HEK293 (cell line): ENCODE measurements around the gene BCL2.

Source experiments
- BCL11B ChIP-seq: fragments of 450-650 bp; formaldehyde crosslinking; IDR thresholded peaks from 2 replicates; pipeline ENCODE4 v1.5.1; 2016; ENCODE audit warnings: low read depth, missing biosample characterization, missing genetic modification characterization
- FEZF1 ChIP-seq: fragments of 450-650 bp; formaldehyde crosslinking; IDR thresholded peaks from 2 replicates; pipeline ENCODE4 v1.5.1; 2016; ENCODE audit warnings: missing biosample characterization, missing genetic modification characterization
- GLI4 ChIP-seq: fragments of 450-650 bp; formaldehyde crosslinking; IDR thresholded peaks from 2 replicates; pipeline ENCODE4 v1.5.1; 2016; ENCODE audit warnings: missing biosample characterization, missing genetic modification characterization
- KLF16 ChIP-seq: fragments of 450-650 bp; formaldehyde crosslinking; IDR thresholded peaks from 2 replicates; pipeline ENCODE4 v1.5.1; 2017; ENCODE audit warnings: missing biosample characterization, missing genetic modification characterization
- MZF1 ChIP-seq: fragments of 450-650 bp; formaldehyde crosslinking; IDR thresholded peaks from 2 replicates; pipeline ENCODE4 v1.5.1; 2017; ENCODE audit warnings: missing biosample characterization, missing genetic modification characterization, borderline replicate concordance
- OVOL3 ChIP-seq: fragments of 450-650 bp; formaldehyde crosslinking; IDR thresholded peaks from 2 replicates; pipeline ENCODE4 v1.5.1; 2016; ENCODE audit warnings: missing biosample characterization, missing genetic modification characterization
- PRDM1 ChIP-seq: fragments of 450-650 bp; formaldehyde crosslinking; IDR thresholded peaks from 2 replicates; pipeline ENCODE4; 2016; ENCODE audit warnings: missing biosample characterization, missing genetic modification characterization
- SCRT1 ChIP-seq: fragments of 450-650 bp; formaldehyde crosslinking; IDR thresholded peaks from 2 replicates; pipeline ENCODE4 v1.5.1; 2016; ENCODE audit warnings: missing biosample characterization, missing genetic modification characterization, borderline replicate concordance
- SCRT2 ChIP-seq: fragments of 450-650 bp; formaldehyde crosslinking; IDR thresholded peaks from 2 replicates; pipeline ENCODE4 v1.5.1; 2016; ENCODE audit warnings: missing biosample characterization, missing genetic modification characterization
- SETDB1 ChIP-seq: IDR thresholded peaks from one replicate; pipeline ENCODE4 v1.6.1; 2017; ENCODE audit warnings: mild to moderate bottlenecking, low read length, moderate library complexity, mixed read lengths; ENCODE audit not compliant: insufficient read length
- TCF7L2 ChIP-seq: IDR thresholded peaks from 2 replicates; pipeline ENCODE4 v1.6.1; 2011; ENCODE audit warnings: low read depth, mild to moderate bottlenecking, inconsistent platforms, low read length, moderate library complexity, borderline replicate concordance
- ZBTB48 ChIP-seq: fragments of 450-650 bp; formaldehyde crosslinking; IDR thresholded peaks from 2 replicates; pipeline ENCODE4 v1.5.1; 2016; ENCODE audit warnings: missing biosample characterization, missing genetic modification characterization
- ZBTB7A ChIP-seq: fragments of 450-650 bp; formaldehyde crosslinking; IDR thresholded peaks from 2 replicates; pipeline ENCODE4 v1.5.1; 2016; ENCODE audit warnings: low read depth, missing biosample characterization, missing genetic modification characterization
- ZNF140 ChIP-seq: fragments of 450-650 bp; formaldehyde crosslinking; IDR thresholded peaks from 2 replicates; pipeline ENCODE4 v1.5.1; 2016; ENCODE audit warnings: missing biosample characterization, missing genetic modification characterization
- ZNF155 ChIP-seq: fragments of 450-650 bp; formaldehyde crosslinking; IDR thresholded peaks from 2 replicates; pipeline ENCODE4 v1.5.1; 2016; ENCODE audit warnings: missing biosample characterization, missing genetic modification characterization
- ZNF157 ChIP-seq: fragments of 450-650 bp; formaldehyde crosslinking; IDR thresholded peaks from 2 replicates; pipeline ENCODE4 v1.5.1; 2016; ENCODE audit warnings: missing biosample characterization, missing genetic modification characterization
- ZNF184 ChIP-seq: fragments of 450-650 bp; IDR thresholded peaks from 2 replicates; pipeline ENCODE4 v1.5.1; 2018; ENCODE audit warnings: missing biosample characterization, mild to moderate bottlenecking, missing genetic modification characterization
- ZNF2 ChIP-seq: fragments of 450-650 bp; formaldehyde crosslinking; IDR thresholded peaks from 2 replicates; pipeline ENCODE4 v1.5.1; 2016; ENCODE audit warnings: missing biosample characterization, missing genetic modification characterization
- ZNF324 ChIP-seq: fragments of 450-650 bp; formaldehyde crosslinking; IDR thresholded peaks from 2 replicates; pipeline ENCODE4 v1.5.1; 2016; ENCODE audit warnings: missing biosample characterization, missing genetic modification characterization
- ZNF335 ChIP-seq: fragments of 450-650 bp; formaldehyde crosslinking; conservative IDR thresholded peaks from 2 replicates; pipeline ENCODE4 v1.5.1; 2016; ENCODE audit warnings: missing biosample characterization, missing genetic modification characterization
- ZNF350 ChIP-seq: fragments of 450-650 bp; formaldehyde crosslinking; IDR thresholded peaks from 2 replicates; pipeline ENCODE4 v1.5.0; 2017; ENCODE audit warnings: missing biosample characterization, mild to moderate bottlenecking, missing genetic modification characterization
- ZNF391 ChIP-seq: fragments of 450-650 bp; formaldehyde crosslinking; IDR thresholded peaks from 2 replicates; pipeline ENCODE4 v1.5.1; 2016; ENCODE audit warnings: low read depth, missing biosample characterization, missing genetic modification characterization, borderline replicate concordance
- ZNF530 ChIP-seq: fragments of 450-650 bp; formaldehyde crosslinking; IDR thresholded peaks from 2 replicates; pipeline ENCODE4 v1.5.1; 2016; ENCODE audit warnings: low read depth, missing biosample characterization, missing genetic modification characterization
- ZNF560 ChIP-seq: fragments of 450-650 bp; formaldehyde crosslinking; IDR thresholded peaks from 2 replicates; pipeline ENCODE4 v1.5.1; 2017; ENCODE audit warnings: missing biosample characterization, missing genetic modification characterization, borderline replicate concordance
- ZNF571 ChIP-seq: fragments of 450-650 bp; formaldehyde crosslinking; IDR thresholded peaks from 2 replicates; pipeline ENCODE4 v1.5.0; 2017; ENCODE audit warnings: missing biosample characterization, missing genetic modification characterization
- ZNF621 ChIP-seq: fragments of 450-650 bp; formaldehyde crosslinking; IDR thresholded peaks from 2 replicates; pipeline ENCODE4 v1.5.1; 2017; ENCODE audit warnings: missing biosample characterization, missing genetic modification characterization
- ZNF626 ChIP-seq: fragments of 450-650 bp; sonication (Bioruptor Pico); formaldehyde crosslinking; IDR thresholded peaks from 2 replicates; pipeline ENCODE4 v1.5.1; 2018; ENCODE audit warnings: missing biosample characterization, missing genetic modification characterization, inconsistent platforms
- ZNF629 ChIP-seq: fragments of 450-650 bp; formaldehyde crosslinking; IDR thresholded peaks from 2 replicates; pipeline ENCODE4 v1.5.1; 2017; ENCODE audit warnings: missing biosample characterization, missing genetic modification characterization
- ZNF677 ChIP-seq: fragments of 450-650 bp; IDR thresholded peaks from 2 replicates; pipeline ENCODE4 v1.5.0; 2018; ENCODE audit warnings: missing biosample characterization, mild to moderate bottlenecking, missing genetic modification characterization, moderate library complexity
- ZNF701 ChIP-seq: fragments of 450-650 bp; formaldehyde crosslinking; IDR thresholded peaks from 2 replicates; pipeline ENCODE4 v1.5.1; 2016; ENCODE audit warnings: missing biosample characterization, missing genetic modification characterization
- ZNF768 ChIP-seq: fragments of 450-650 bp; formaldehyde crosslinking; IDR thresholded peaks from 2 replicates; pipeline ENCODE4 v1.5.1; 2018; ENCODE audit warnings: missing biosample characterization, mild to moderate bottlenecking, missing genetic modification characterization
- TF ChIP-seq, protein P1 (sequence below): fragments of 450-650 bp; formaldehyde crosslinking; IDR thresholded peaks from 2 replicates; pipeline ENCODE4 v1.5.1; 2016; ENCODE audit warnings: missing biosample characterization, missing genetic modification characterization, low read depth
- TF ChIP-seq, protein P2 (sequence below): sonication (generic); formaldehyde crosslinking; IDR thresholded peaks from 2 replicates; pipeline ENCODE4 v1.8.1; 2022; ENCODE audit warnings: mild to moderate bottlenecking, moderate library complexity, missing genetic modification reagents
- TF ChIP-seq, protein P3 (sequence below): fragments of 450-650 bp; formaldehyde crosslinking; IDR thresholded peaks from 2 replicates; pipeline ENCODE4 v1.5.1; 2016; ENCODE audit warnings: missing biosample characterization, missing genetic modification characterization

The BCL2 gene

DNA sequence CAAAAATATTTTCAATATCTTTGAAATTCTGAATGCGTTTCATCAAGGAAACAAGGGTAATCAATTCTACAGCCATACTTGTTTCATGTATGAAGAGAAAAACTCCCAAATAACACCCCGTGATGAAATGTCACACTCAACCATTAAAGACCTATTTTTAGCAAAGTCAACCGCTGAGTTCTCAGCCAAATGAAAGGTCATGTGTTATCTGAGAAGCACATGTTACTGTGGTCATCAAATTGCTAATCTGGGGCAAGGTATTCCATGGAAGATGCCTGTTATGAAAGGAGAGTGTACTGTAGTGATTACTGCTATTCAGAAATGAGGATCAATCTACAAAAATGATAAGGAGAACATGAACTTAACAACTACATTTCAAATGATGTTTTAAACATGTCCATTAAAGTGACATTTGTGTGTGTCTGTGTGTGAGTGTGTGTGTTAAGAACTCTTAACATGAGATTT lies 126.7 kb downstream of the BCL2 start (continued):
- TF ChIP-seq, protein P1, sequence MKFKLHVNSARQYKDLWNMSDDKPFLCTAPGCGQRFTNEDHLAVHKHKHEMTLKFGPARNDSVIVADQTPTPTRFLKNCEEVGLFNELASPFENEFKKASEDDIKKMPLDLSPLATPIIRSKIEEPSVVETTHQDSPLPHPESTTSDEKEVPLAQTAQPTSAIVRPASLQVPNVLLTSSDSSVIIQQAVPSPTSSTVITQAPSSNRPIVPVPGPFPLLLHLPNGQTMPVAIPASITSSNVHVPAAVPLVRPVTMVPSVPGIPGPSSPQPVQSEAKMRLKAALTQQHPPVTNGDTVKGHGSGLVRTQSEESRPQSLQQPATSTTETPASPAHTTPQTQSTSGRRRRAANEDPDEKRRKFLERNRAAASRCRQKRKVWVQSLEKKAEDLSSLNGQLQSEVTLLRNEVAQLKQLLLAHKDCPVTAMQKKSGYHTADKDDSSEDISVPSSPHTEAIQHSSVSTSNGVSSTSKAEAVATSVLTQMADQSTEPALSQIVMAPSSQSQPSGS (tag by site-specific recombination) = no peak
- TF ChIP-seq FEZF1 (tag by site-specific recombination) = 0 out of 2 replicates have a peak, but pooled peaks have one; percentile 20
- TF ChIP-seq ZNF324 (tag by site-specific recombination) = no peak
- TF ChIP-seq ZNF621 (tag by site-specific recombination) = no peak
- no peak for TF ChIP-seq ZNF155 (tag by site-specific recombination)
- no peak for TF ChIP-seq ZNF184 (tag by site-specific recombination)
- TF ChIP-seq ZNF560 (tag by site-specific recombination) = no peak
- no peak for TF ChIP-seq SCRT2 (tag by site-specific recombination)
- TF ChIP-seq ZNF768 (tag by site-specific recombination) = no peak
- peak; percentile 60 for TF ChIP-seq ZNF335 (tag by site-specific recombination)
- no peak for TF ChIP-seq ZNF391 (tag by site-specific recombination)
- no peak for TF ChIP-seq ZNF530 (tag by site-specific recombination)
- TF ChIP-seq GLI4 = no peak
- TF ChIP-seq ZBTB7A (tag by site-specific recombination) = no peak
- TF ChIP-seq ZNF350 = no peak
- no peak for TF ChIP-seq ZNF2 (tag by site-specific recombination)
- TF ChIP-seq, protein P2, sequence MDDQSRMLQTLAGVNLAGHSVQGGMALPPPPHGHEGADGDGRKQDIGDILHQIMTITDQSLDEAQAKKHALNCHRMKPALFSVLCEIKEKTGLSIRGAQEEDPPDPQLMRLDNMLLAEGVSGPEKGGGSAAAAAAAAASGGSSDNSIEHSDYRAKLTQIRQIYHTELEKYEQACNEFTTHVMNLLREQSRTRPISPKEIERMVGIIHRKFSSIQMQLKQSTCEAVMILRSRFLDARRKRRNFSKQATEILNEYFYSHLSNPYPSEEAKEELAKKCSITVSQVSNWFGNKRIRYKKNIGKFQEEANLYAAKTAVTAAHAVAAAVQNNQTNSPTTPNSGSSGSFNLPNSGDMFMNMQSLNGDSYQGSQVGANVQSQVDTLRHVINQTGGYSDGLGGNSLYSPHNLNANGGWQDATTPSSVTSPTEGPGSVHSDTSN (CRISPR knock-in tag) = no peak
- TF ChIP-seq ZNF629 (tag by site-specific recombination) = peak; percentile 56; the same call in 1 of the 2 replicates
- no peak for TF ChIP-seq KLF16
- no peak for TF ChIP-seq ZNF677 (tag by site-specific recombination)
- TF ChIP-seq TCF7L2 = no peak
- TF ChIP-seq ZNF571 (tag by site-specific recombination) = no peak
- TF ChIP-seq PRDM1 (tag by site-specific recombination) = no peak
- no peak for TF ChIP-seq ZBTB48 (tag by site-specific recombination)
- TF ChIP-seq ZNF701 (tag by site-specific recombination) = no peak
- no peak for TF ChIP-seq SCRT1 (tag by site-specific recombination)
- TF ChIP-seq, protein P3, sequence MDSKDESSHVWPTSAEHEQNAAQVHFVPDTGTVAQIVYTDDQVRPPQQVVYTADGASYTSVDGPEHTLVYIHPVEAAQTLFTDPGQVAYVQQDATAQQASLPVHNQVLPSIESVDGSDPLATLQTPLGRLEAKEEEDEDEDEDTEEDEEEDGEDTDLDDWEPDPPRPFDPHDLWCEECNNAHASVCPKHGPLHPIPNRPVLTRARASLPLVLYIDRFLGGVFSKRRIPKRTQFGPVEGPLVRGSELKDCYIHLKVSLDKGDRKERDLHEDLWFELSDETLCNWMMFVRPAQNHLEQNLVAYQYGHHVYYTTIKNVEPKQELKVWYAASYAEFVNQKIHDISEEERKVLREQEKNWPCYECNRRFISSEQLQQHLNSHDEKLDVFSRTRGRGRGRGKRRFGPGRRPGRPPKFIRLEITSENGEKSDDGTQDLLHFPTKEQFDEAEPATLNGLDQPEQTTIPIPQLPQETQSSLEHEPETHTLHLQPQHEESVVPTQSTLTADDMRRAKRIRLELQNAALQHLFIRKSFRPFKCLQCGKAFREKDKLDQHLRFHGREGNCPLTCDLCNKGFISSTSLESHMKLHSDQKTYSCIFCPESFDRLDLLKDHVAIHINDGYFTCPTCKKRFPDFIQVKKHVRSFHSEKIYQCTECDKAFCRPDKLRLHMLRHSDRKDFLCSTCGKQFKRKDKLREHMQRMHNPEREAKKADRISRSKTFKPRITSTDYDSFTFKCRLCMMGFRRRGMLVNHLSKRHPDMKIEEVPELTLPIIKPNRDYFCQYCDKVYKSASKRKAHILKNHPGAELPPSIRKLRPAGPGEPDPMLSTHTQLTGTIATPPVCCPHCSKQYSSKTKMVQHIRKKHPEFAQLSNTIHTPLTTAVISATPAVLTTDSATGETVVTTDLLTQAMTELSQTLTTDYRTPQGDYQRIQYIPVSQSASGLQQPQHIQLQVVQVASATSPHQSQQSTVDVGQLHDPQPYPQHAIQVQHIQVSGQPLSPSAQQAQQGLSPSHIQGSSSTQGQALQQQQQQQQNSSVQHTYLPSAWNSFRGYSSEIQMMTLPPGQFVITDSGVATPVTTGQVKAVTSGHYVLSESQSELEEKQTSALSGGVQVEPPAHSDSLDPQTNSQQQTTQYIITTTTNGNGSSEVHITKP = no peak
- no peak for TF ChIP-seq SETDB1
- no peak for TF ChIP-seq MZF1 (tag by site-specific recombination)
- no peak for TF ChIP-seq OVOL3 (tag by site-specific recombination)
- no peak for TF ChIP-seq ZNF626 (tag by site-specific recombination)
- no peak for TF ChIP-seq BCL11B (tag by site-specific recombination)
- no peak for TF ChIP-seq ZNF140
- TF ChIP-seq ZNF157 = no peak
